NCI-H82 treated with DMSO at 0.1 percent for 48 hours (cell line): ENCODE data around the gene LYSMD3.
A peak's percentile ranks its signal among the peaks of the same experiment; 100 is the strongest.

Experiments used
- DNase-seq: peaks from one replicate; lab custom pipeline; 2025; ENCODE audit not compliant: unreplicated experiment; lab: John Stamatoyannopoulos, UW

The LYSMD3 gene

DNA sequence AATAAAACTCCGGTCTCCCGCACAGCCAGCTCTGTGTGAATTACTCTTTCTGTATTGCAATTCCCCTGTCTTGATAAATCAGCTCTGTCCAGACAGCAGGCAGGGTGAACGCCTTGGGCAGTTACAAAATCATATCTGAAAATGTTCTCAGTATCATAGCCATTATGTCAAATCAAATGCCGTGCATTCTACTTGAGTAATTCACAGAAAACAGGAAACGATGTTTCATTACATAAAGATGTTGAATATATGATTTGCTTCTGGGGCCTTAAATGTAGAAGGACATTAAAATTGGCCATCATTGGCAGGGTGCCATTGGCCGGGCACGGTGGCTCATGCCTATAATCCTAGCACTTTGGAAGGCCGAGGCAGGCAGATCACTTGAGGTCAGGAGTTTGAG, 46.2 kb downstream of the LYSMD3 start:
- no peak for DNase-seq

DNA sequence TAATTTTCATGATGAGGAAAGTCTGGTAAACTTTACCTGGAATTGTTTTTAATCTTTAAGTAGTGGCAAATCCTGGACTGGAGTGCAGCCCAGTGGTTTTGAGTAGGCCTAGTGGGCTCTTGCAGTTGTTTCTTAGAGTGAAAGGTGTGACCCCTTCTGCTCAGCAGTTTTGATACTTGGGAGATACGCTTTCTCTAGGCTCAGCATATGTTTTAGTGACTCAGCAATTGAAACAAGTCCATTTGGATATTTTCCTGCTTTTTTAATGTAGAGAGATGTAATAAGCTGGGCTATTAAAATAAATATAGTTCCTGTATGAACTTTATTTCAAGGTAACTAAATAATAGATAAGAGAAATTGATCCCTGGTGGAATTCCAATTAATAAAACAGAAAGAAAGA, 48.7 kb downstream of the LYSMD3 start:
- no peak for DNase-seq

DNA sequence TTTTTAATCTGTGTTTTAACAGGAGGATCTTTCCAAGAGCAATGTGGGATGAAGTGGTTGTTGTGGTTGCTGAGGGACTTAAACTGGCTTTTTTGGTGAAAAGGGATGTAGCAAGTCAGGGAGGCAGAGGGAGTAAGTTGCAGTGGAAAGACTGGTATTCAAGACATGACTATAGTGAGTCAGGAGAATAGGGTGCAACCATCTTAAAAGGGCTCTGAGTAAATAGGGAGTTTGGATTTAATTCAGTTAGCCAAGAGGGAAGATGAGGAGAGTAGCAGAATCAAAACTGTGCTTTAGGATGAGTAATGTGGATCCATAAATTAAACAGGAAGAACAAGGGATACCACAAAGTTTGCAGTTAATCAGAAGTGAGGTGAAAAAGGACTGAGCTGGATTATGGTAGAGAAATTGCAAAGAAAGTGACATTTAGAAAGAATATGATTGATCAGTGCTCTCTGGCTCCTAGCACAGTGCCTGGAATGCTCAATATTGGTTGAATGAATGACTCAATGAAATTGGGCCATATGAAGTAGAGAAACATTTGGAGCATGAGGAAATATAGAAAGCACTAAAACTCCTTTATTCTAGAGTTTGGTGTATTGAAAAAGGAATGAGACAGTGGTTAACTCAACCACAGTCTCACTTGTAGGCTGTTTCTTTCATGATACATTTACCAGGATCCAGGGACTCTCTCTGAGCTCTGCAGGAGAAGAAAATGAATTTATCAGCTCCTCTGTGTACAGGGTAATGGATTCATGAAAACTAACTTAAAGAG, 49.6 kb downstream of the LYSMD3 start:
- no peak for DNase-seq

DNA sequence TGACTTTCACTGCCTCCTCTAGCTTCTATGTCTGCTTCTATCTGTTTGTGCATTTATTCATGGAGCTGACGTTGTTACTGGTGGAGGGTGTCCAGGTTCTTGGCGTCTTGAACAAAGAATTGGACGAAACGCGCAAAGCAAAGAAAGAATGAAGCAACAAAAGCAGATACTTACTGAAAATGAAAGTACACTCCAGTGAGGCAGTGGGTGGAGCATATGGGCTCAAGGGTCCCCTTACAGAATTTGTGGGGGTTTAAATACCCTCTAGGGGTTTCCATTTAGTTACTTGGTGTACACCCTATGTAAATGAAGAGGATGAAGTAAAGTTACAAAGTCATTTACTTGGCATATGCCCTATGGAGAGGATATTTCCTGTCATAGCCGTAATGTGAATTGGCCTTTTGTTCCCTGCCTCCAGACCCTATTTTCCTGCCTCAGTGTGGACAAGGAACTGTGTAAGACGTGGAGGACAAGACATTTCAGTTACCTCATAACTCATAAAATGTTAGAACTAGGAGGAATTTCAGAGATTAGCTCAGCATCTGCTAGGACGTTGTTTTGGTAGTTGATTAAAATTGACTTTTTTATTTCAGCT, 51.7 kb downstream of the LYSMD3 start:
- DNase-seq: no peak

DNA sequence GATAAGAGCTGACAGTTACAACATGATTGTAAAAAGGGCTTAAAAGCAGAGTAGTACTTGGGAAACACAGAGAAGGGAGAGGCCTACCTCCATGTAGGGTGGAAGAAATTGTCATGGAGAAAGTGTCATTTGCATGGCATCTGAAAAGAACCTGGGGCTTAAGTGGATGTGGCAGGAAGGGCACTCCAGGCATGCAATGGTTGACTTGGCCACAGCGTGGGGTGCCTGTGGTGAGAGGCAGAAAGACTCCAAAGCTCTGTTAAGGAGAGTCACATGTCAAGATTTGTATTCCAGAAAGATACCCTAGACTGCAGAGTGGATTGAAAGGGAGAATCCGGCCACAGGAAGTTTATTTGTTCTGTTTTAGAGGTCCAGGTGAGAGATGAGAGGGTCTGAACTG, 52.3 kb downstream of the LYSMD3 start:
- DNase-seq: no peak

DNA sequence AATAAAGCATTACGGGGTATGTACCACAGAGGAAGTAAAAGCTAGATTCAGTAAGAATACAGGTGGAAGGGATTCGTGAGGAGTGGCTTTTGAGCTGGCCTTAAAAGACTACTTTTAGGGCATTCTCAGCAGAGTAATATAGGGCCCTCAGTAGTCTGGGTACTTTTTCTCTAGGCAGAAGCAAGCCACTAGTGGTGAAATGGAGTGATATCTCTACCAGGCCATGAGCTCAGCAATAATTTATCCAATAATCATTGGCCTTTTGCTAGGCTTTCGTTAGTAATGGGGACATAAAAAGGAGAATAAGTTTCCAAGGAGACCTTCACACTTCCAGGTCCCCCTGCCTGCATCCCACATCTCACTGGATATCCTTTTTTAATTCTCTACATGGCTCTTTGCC, 53.0 kb downstream of the LYSMD3 start:
- DNase-seq: no peak

DNA sequence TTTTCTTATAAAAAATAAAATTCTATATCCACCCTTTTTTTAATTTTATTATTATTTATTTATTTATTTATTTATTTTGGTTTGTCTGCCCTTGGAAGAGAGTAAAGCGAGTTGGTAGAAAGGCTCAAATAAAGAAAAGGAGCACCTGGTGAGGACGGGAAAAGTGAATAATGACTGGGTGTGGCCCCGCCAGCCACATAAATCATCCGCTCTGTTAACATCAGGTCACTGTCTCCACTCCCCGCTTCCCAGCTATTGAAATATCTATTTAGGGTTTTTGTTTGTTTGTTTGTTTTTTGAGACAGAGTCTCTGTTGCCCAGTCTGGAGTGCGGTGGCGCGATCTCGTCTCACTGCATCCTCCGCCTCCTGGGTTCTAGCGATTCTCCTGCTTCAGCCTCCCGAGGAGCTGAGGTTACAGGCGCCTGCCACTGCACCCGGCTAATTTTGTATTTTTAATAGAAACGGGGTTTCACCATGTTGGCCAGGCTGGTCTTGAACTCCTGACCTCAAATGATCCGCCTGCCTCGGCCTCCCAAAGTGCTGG, 53.9 kb downstream of the LYSMD3 start:
- DNase-seq: no peak

DNA sequence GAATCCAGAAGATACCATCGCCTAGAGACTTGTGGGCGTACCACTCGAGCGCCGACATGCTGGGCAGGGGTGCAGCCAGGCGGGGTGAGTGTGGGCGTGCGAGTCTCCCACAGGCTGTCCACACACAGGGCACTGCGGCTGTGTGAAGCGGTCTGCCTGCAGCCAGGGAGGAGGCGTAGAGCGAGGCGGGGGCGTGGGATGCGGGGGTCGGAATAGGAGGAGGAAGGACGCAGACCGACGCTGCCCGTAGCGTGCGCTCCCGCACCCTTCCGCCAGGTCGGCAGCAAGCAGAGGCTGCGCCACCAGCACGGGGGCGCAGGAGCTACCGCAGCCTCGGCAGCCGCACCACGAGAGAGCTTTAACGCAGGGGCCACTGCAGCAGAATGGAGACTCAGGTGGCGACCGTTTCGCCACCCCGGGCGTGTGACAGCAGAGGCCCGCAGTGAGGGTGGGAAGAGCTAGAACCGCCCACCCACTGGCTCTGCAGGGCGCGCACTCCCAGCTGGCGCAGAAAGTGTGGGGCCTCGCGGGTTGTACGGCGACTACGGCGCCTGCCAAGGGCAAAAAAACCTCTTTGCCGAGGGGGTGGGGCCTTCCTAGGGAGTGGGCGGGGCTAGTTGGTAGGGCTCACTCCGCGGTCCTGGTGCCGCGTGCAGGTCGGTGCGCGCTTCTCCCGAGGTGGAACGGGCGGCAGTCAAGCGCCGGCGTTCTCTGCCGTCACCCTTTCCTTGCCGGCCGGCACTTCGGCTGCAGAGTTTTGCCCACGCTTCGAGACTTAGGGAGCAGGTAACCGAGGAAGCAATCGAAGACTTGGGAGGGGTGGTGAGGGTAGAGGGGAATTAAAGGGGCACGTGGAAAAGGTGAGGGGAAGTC, 54.9 kb downstream of the LYSMD3 start, which contains the start of the genes MBLAC2 and POLR3G:
Gene MBLAC2, minus strand, starts transcription at position 537 of the 873 bp plus-strand sequence. Its CDS starts 479 bp downstream, at position 58.
Gene POLR3G, plus strand, starts transcription at position 630 of the 873 bp plus-strand sequence. CDS start 10,704 bp downstream, outside the sequence.
- peak; percentile 81 for DNase-seq

DNA sequence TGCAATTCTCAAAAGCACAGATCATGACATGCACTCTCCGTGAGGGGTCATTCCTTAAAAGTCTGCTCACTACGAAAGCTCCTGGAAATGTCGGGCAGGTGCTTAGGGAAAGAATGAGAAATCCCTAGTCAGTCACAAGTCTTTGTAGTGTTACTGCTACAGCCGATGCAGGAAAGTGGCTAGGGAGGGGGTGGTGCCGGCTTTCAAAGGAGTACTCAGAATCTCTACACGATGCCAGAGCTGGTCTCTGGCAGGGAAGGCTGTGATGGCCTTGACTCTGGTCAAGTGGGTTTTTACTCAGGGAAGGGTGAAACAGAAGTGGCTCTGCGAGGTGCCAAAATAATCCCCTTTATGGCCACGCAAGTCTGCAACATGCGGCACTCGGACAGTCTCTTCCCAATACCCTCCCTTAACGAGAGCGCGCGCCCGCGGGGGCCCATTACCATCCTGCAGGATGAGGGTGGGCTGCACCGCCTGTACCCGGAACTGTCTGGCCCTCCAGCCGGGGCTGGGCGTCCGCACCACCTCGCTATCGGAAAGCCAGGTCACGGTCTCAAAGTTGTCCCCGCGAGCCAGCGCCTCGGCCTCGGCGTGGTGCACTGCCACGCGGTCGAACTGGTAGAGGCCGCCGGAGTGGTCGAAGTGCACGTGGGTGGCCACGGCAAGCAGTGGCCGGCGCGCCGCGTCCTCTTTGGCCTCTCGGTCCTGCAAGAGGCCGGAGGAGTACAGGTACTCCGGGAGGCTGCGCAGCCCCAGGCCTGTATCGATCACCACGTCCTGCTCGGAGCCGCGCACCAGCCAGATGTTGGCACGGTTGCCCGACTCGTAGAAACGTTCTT, 55.8 kb downstream of the LYSMD3 start:
- peak; percentile 32 for DNase-seq

DNA sequence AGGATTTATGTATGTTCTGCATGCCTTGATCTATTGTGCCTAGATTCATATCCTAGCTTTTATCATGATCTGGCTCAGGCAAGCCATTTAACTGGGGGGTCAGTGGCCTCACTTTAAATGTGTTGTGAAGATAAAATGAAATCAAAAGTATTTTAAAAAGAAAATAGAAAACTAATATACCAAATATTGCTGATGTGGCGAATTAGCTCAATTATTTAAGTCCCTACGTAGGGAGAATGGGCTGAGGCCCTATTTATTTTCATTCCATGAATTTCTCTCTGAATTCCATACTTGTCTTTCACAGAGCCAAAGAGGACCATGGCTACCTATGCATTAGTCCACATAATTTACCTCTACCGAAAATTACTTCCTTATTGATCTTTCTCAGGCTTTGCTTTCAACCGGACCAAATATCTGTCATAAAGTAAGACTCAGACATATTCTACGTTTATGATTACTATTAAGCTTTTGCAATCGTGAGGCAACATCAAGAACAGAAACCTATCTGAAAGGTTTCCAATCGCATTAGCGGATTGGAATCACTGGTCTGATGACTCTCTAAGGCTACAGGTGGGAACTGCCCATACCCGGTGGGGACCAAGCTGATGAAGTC, 56.5 kb downstream of the LYSMD3 start:
- DNase-seq: peak; percentile 32
